Body of pancreas (tissue), 4 donors: ENCODE measurements around the gene CBFB. TPM values are rescaled to one million over a fixed set of nuclear protein-coding genes. Genes with fewer than 3 reads are reported as not detected.

Experiments
- ATAC-seq: fragments of 150-250 bp; one replicate; pipeline ENCODE4 v1.9.1; 2016
- DNase-seq, 4 donors: peaks; one replicate each; pipeline ENCODE4 v3.0.0-alpha.2; 2019
- H3K27ac ChIP-seq, 4 donors: fragments of 200-600 bp; sonication (generic); 1 replicate in 3 of 4; 2 replicates in 1 of 4; pipeline versions ENCODE4 v1.5.1 to v1.6.1; 2016 to 2019; ENCODE audit warnings: mild to moderate bottlenecking in 1 of 4, mixed read lengths in 1 of 4, moderate library complexity in 1 of 4
- H3K27me3 ChIP-seq, 2 donors: fragments of 200-600 bp; sonication (generic); one replicate each; pipeline ENCODE4 v1.6.0; 2016; ENCODE audit warnings: mild to moderate bottlenecking in 1 of 2
- H3K36me3 ChIP-seq, 2 donors: fragments of 200-600 bp; sonication (generic); replicated peaks in 1 of 2; 2 replicates each; pipeline ENCODE4 v1.5.1; 2016; ENCODE audit warnings: low read depth in 2 of 2; ENCODE audit not compliant: insufficient read depth in 1 of 2
- H3K4me1 ChIP-seq: fragments of 200-600 bp; sonication (generic); one replicate; pipeline ENCODE4 v1.6.0; 2016
- H3K4me3 ChIP-seq, 2 donors: fragments of 200-600 bp; sonication (generic); 1 replicate in 1 of 2; 2 replicates in 1 of 2; pipeline ENCODE4 v1.5.1; 2016 to 2019
- H3K9me3 ChIP-seq, 3 donors: fragments of 200-600 bp; sonication (generic); 1 replicate in 2 of 3; 2 replicates in 1 of 3; pipeline ENCODE4 v1.5.1; 2016
- POLR2A ChIP-seq, 3 donors: fragments of 450-650 bp; IDR thresholded peaks; one replicate each; pipeline ENCODE4 v1.6.1; 2016; ENCODE audit warnings: antibody characterized with exemption in 3 of 3, mild to moderate bottlenecking in 2 of 3
- WGBS, 2 donors: methylation state at CpG; one replicate each; pipeline ENCODE4 v1.1.5; 2017; 5-methylcytosine and 5-hydroxymethylcytosine counted together
- intact Hi-C: fragments of 100-400 bp; cut with DNase I; formaldehyde crosslinking; loops from one replicate; pipeline ENCODE4 v1.15.1; 2023
- total RNA-seq, 2 donors: library from RNA; depleted of rRNA; stranded (reverse); fragments of >200 nt; gene quantifications; one replicate each; pipeline ENCODE4 v1.1.0, GENCODE V29; 2016
- TF ChIP-seq, protein P1 (sequence below), 7 experiments: fragments of 450-650 bp in 4 of 7; fragments of 200-600 bp in 3 of 7; sonication (generic) in 3 of 7; IDR thresholded peaks; one replicate each; pipeline ENCODE4 v1.5.1; 2016 to 2019; ENCODE audit warnings: antibody characterized with exemption in 7 of 7

The CBFB gene
- total RNA-seq, 2 donors from 2014 or later = 28.0 to 41.9 TPM

DNA sequence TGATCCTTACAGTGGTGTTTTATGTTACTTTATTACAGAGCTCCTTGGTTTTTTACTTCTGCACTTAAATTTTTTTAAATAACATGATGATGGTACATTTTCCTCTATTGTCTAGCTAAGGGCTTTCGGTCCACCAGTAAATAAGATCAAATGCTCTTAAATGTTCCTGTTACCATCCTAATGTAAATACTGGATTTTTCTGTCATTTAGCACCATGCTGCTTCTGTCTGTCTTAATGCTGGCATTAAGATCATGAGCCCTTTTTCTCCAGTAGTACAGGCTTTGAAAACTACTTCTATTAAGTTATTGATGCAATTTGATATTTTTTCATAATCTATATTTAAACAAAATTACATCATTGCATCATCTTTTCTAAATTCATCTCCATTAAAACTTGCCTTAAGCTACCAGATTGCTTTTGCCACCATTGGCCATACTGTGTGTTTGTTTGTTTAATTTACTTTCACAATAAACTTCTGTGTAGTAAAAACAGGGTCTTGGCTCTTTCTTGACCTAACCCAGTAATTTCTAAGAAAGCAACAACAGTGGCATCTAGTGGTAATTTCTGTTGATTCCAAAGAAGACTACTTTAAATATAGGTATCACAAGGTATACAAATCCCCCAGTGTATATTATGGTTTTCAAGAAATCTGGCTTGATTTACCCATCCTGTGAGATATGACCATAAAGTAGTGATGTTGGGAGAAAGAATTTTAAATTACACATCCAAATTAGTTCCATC is 71.8 kb downstream of the CBFB start:
- Histone ChIP-seq H3K27ac (no peak overlapping the region), H3K27me3 (no peaks in the 10 kb centered on the region), H3K4me3 (no peak overlapping the region), H3K9me3 (no peaks in the 10 kb centered on the region), H3K36me3 (peaks cover 0 to 8% of the 10 kb centered on the region in 2 donors), H3K4me1 (peaks cover 6% of the 10 kb centered on the region)
- ATAC-seq (no peak), DNase-seq (no peak)
- TF ChIP-seq, protein P1, sequence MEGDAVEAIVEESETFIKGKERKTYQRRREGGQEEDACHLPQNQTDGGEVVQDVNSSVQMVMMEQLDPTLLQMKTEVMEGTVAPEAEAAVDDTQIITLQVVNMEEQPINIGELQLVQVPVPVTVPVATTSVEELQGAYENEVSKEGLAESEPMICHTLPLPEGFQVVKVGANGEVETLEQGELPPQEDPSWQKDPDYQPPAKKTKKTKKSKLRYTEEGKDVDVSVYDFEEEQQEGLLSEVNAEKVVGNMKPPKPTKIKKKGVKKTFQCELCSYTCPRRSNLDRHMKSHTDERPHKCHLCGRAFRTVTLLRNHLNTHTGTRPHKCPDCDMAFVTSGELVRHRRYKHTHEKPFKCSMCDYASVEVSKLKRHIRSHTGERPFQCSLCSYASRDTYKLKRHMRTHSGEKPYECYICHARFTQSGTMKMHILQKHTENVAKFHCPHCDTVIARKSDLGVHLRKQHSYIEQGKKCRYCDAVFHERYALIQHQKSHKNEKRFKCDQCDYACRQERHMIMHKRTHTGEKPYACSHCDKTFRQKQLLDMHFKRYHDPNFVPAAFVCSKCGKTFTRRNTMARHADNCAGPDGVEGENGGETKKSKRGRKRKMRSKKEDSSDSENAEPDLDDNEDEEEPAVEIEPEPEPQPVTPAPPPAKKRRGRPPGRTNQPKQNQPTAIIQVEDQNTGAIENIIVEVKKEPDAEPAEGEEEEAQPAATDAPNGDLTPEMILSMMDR (IDR thresholded peaks at IDR 0.05) = peak in 3 of 7 experiments; percentile 18 to 25 (median 21)
- TF ChIP-seq POLR2A (IDR thresholded peaks at IDR 0.05) = no peak
- 95 to 100% methylated on average over 1 of the region's 1 CpG for WGBS, 2 donors
- intact Hi-C loops = loop anchor here (5.0 kb wide), 1 partner anchor 73 kb away; the partner anchor contains the start of gene CBFB

DNA sequence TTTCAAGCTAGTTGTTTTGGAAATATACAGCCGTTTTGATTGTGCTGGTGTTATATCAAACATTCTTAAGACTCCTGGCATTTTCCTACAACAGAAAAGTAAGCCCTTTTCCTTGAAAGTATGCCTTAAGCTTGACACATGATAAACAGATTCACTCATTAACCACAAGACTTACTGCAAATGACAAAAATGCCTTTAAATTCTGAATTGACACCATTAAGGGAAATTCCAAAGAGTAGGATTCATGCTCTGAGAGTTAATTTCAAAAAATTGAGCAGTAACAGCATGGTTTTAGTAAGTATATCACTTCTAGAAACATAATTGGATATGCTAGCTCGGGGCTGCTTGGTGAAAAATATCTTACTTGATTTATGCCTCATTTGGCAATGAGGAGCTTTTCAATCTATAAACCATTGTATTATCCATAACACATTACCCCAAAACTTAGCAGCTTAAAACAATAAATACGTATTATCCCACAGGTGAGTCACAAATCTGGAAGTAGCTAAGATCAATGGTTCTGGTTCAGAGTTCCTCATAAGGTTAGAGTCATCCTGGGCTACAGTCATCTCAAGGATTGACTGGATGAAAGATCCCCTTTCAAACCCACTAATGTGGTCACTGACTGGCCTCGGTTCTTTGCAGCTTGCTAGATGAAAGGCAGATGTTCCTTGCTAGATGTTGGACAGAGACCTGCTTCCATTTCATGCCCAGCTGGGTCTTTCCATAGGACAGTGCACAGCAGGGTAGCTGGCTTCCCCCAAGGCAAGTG is 72.5 kb downstream of the CBFB start:
- Histone ChIP-seq H3K27ac (no peak overlapping the region), H3K27me3 (no peaks in the 10 kb centered on the region), H3K36me3 (peaks cover 0 to 8% of the 10 kb centered on the region in 2 donors), H3K9me3 (no peaks in the 10 kb centered on the region), H3K4me1 (peaks cover 6% of the 10 kb centered on the region), H3K4me3 (no peak overlapping the region)
- 86 to 91% methylated on average over 4 of the region's 4 CpGs for WGBS, 2 donors
- intact Hi-C loops = loop anchor here (5.0 kb wide), 1 partner anchor 74 kb away; the partner anchor contains the start of gene CBFB
- no peak for DNase-seq
- ATAC-seq = no peak
- TF ChIP-seq POLR2A (IDR thresholded peaks at IDR 0.05) = no peak
- TF ChIP-seq, protein P1 (IDR thresholded peaks at IDR 0.05) = no peak

DNA sequence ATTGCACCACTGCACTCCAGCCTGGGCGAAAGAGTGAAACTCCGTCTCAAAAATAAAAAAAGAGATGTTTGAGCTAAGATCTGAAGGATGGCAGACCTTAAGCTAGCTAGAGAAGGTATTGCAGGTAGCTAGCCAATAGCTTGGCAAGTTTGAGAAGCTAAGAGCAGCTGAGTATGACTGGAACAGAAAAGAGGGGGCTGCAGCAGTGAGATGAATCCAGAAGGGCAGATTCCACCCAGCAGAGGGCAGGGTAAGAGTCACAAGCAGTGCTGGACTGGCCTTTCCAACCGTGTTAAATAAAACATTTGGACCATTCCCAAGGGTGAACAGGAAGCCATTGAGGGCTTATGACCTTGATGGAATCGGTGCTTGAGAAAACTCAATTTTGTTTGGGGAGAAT is 75.1 kb downstream of the CBFB start:
- intact Hi-C loops = loop anchor here (5.0 kb wide), 1 partner anchor 77 kb away; the partner anchor contains the start of gene CBFB
- no peak for TF ChIP-seq POLR2A (IDR thresholded peaks at IDR 0.05)
- TF ChIP-seq, protein P1 (IDR thresholded peaks at IDR 0.05) = peak in 5 of 7 experiments; percentile 14 to 40 (median 30)
- ATAC-seq (peak; percentile 64), DNase-seq (peak; percentile 17 to 34 (median 31))
- H3K36me3 ChIP-seq = peaks cover 0 to 5% of the 10 kb centered on the region in 2 donors
- H3K4me3 ChIP-seq = no peak overlapping the region
- WGBS, 2 donors = 33 to 34% methylated on average over 4 of the region's 4 CpGs
- H3K27ac ChIP-seq = no peak overlapping the region
- H3K27me3 ChIP-seq = no peaks in the 10 kb centered on the region
- H3K9me3 ChIP-seq = no peaks in the 10 kb centered on the region
- H3K4me1 ChIP-seq = peaks cover 8% of the 10 kb centered on the region

DNA sequence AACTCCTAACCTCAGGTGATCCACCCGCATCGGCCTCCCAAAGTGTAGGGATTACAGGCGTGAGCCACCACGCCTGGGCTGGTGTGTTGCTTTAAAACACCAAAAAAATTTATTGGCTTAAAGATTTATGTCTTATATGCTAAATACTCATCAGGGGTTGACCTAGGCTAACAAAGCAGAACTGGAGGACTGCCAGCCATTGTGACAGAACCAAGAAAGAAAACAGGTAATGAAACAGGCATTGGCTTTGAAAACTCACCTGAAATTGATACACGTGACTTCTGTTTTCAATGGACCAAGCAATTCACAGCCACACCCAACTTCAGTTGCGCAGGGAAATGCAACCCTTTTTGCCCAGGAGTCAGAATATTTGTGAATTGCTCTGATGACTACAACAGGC is 75.9 kb downstream of the CBFB start:
- no peak for ATAC-seq

More for the DNA sequence above, 75.9 kb downstream of the CBFB start:
- Histone ChIP-seq H3K4me1 (peaks cover 11% of the 10 kb centered on the region), H3K27ac (no peak overlapping the region), H3K4me3 (no peak overlapping the region), H3K36me3 (peaks cover 0 to 3% of the 10 kb centered on the region in 2 donors), H3K27me3 (no peaks in the 10 kb centered on the region), H3K9me3 (no peaks in the 10 kb centered on the region)
- WGBS, 2 donors = 78 to 82% methylated on average over 6 of the region's 6 CpGs
- intact Hi-C loops = loop anchor here (5.0 kb wide), 1 partner anchor 78 kb away; the partner anchor contains the start of gene CBFB
- peak in 3 of 4 donors; percentile 11 to 26 (median 20) for DNase-seq
- TF ChIP-seq, protein P1 (IDR thresholded peaks at IDR 0.05) = no peak
- no peak for TF ChIP-seq POLR2A (IDR thresholded peaks at IDR 0.05)
